WTC11 (cell line): ENCODE measurements around the gene CLIP2. TPM values are rescaled to one million over a fixed set of nuclear protein-coding genes. Genes with fewer than 3 reads are reported as not detected.

Experiments used
- ATAC-seq: fragments of 200-7000 bp; cut with Tn5 transposase; 2 replicates; pipeline ENCODE4 v1.10.0; 2021; ENCODE audit warnings: mild to moderate bottlenecking, moderate library complexity
- CTCF ChIA-PET: fragments of 300-600 bp; sonication (Branson Sonifier 250); formaldehyde crosslinking; loops from one replicate; lab custom pipeline; 2021; ENCODE audit warnings: antibody characterized with exemption; lab: Charles Lee
- POLR2A ChIA-PET: fragments of 350-600 bp; sonication (Branson Sonifier 250); formaldehyde crosslinking; loops from one replicate; lab custom pipeline; 2021; ENCODE audit warnings: antibody characterized with exemption; lab: Charles Lee
- DNase-seq: peaks from one replicate; pipeline ENCODE4 v3.0.0; 2021; ENCODE audit warnings: low spot score
- H3K27ac Mint-ChIP-seq: 2 replicates; pipeline ENCODE4 v1.8.0; 2021; ENCODE audit warnings: mixed read lengths
- H3K27me3 Mint-ChIP-seq: 2 replicates; pipeline ENCODE4 v1.8.0; 2021; ENCODE audit warnings: low read depth, mild to moderate bottlenecking, moderate library complexity, mixed read lengths
- H3K36me3 Mint-ChIP-seq: 2 replicates; pipeline ENCODE4 v1.8.0; 2021; ENCODE audit warnings: mixed read lengths
- H3K4me1 Mint-ChIP-seq: 2 replicates; pipeline ENCODE4 v1.8.0; 2022; ENCODE audit warnings: mixed read lengths
- H3K4me3 Mint-ChIP-seq: 2 replicates; pipeline ENCODE4 v1.8.0; 2021; ENCODE audit warnings: mild to moderate bottlenecking, moderate library complexity, mixed read lengths
- H3K9me3 Mint-ChIP-seq: 2 replicates; pipeline ENCODE4 v1.8.0; 2021; ENCODE audit warnings: mixed read lengths
- E2F1 ChIP-seq: sonication (generic); formaldehyde crosslinking; IDR thresholded peaks from 2 replicates; pipeline ENCODE4 v1.8.0; 2022; ENCODE audit warnings: mild to moderate bottlenecking, missing genetic modification reagents
- ESRRA ChIP-seq: sonication (generic); formaldehyde crosslinking; IDR thresholded peaks from 2 replicates; pipeline ENCODE4 v1.8.1; 2022; ENCODE audit warnings: mild to moderate bottlenecking, missing genetic modification reagents, borderline replicate concordance
- GRHL2 ChIP-seq: fragments of 250-450 bp; sonication (Bioruptor Pico); IDR thresholded peaks from 2 replicates; pipeline ENCODE4 v1.8.0; 2022; ENCODE audit warnings: mild to moderate bottlenecking, moderate library complexity; ENCODE audit not compliant: insufficient replicate concordance, severe bottlenecking
- GTF2I ChIP-seq: fragments of 250-450 bp; sonication (Bioruptor Pico); conservative IDR thresholded peaks from 2 replicates; pipeline ENCODE4 v1.4.0; 2021; ENCODE audit warnings: mild to moderate bottlenecking
- KAT7 ChIP-seq: sonication (generic); formaldehyde crosslinking; IDR thresholded peaks from 2 replicates; pipeline ENCODE4 v1.8.1; 2023; ENCODE audit warnings: missing genetic modification reagents, mild to moderate bottlenecking, borderline replicate concordance
- MXD4 ChIP-seq: fragments of 250-450 bp; sonication (Bioruptor Pico); IDR thresholded peaks from 2 replicates; pipeline ENCODE4 v1.8.0; 2021; ENCODE audit warnings: mild to moderate bottlenecking, moderate library complexity, borderline replicate concordance
- NR2C2 ChIP-seq: sonication (generic); formaldehyde crosslinking; IDR thresholded peaks from 2 replicates; pipeline ENCODE4 v1.8.0; 2022; ENCODE audit warnings: mild to moderate bottlenecking, missing genetic modification reagents
- NR3C1 ChIP-seq: sonication (generic); formaldehyde crosslinking; conservative IDR thresholded peaks from 2 replicates; pipeline ENCODE4 v1.8.1; 2023; ENCODE audit warnings: low read depth, mild to moderate bottlenecking, missing genetic modification reagents
- RELA ChIP-seq: sonication (generic); formaldehyde crosslinking; IDR thresholded peaks from 2 replicates; pipeline ENCODE4 v1.8.1; 2022; ENCODE audit warnings: missing genetic modification reagents, mild to moderate bottlenecking, borderline replicate concordance
- RORB ChIP-seq: fragments of 250-450 bp; sonication (Bioruptor Pico); IDR thresholded peaks from 2 replicates; pipeline ENCODE4 v1.9.0; 2021; ENCODE audit warnings: mild to moderate bottlenecking
- SMAD3 ChIP-seq: sonication (generic); formaldehyde crosslinking; IDR thresholded peaks from 2 replicates; pipeline ENCODE4 v1.8.0; 2022; ENCODE audit warnings: missing genetic modification reagents, mild to moderate bottlenecking, borderline replicate concordance
- TCF7 ChIP-seq: sonication (generic); formaldehyde crosslinking; IDR thresholded peaks from 2 replicates; pipeline ENCODE4 v1.8.0; 2022; ENCODE audit warnings: mild to moderate bottlenecking, low read depth, missing genetic modification reagents, moderate library complexity
- ZNF138 ChIP-seq: sonication (generic); formaldehyde crosslinking; conservative IDR thresholded peaks from 2 replicates; pipeline ENCODE4 v1.8.1; 2022; ENCODE audit warnings: mild to moderate bottlenecking, moderate library complexity, missing genetic modification reagents
- ZNF317 ChIP-seq: sonication (generic); formaldehyde crosslinking; IDR thresholded peaks from 2 replicates; pipeline ENCODE4 v1.8.1; 2023; ENCODE audit warnings: low read depth, mild to moderate bottlenecking, moderate library complexity, missing genetic modification reagents, borderline replicate concordance
- ZNF396 ChIP-seq: fragments of 250-450 bp; sonication (Bioruptor Pico); IDR thresholded peaks from 2 replicates; pipeline ENCODE4 v1.8.0; 2021; ENCODE audit warnings: mild to moderate bottlenecking, moderate library complexity, borderline replicate concordance
- ZNF416 ChIP-seq: fragments of 250-450 bp; sonication (Bioruptor Pico); IDR thresholded peaks from 2 replicates; pipeline ENCODE4 v1.9.0; 2021; ENCODE audit warnings: mild to moderate bottlenecking, inconsistent platforms
- ZNF423 ChIP-seq: fragments of 250-450 bp; sonication (Bioruptor Pico); IDR thresholded peaks from 2 replicates; pipeline ENCODE4 v2.1.2; 2022; ENCODE audit warnings: mild to moderate bottlenecking, moderate library complexity
- total RNA-seq: library from RNA; stranded (reverse); gene quantifications from 3 replicates; pipeline ENCODE4 v1.2.3, GENCODE V29; 2021
- TF ChIP-seq, protein P1 (sequence below): fragments of 250-450 bp; sonication (Bioruptor Pico); IDR thresholded peaks from 2 replicates; pipeline ENCODE4 v1.9.0; 2021; ENCODE audit warnings: moderate library complexity, mild to moderate bottlenecking, inconsistent platforms, borderline replicate concordance
- TF ChIP-seq, protein P2 (sequence below): sonication (generic); formaldehyde crosslinking; IDR thresholded peaks from 2 replicates; pipeline ENCODE4 v1.8.1; 2022; ENCODE audit warnings: mild to moderate bottlenecking, moderate library complexity, missing genetic modification reagents
- TF ChIP-seq, protein P3 (sequence below): fragments of 250-450 bp; sonication (Bioruptor Pico); IDR thresholded peaks from 2 replicates; pipeline ENCODE4 v1.8.0; 2021; ENCODE audit warnings: mild to moderate bottlenecking
- TF ChIP-seq, protein P4 (sequence below): sonication (generic); formaldehyde crosslinking; conservative IDR thresholded peaks from 2 replicates; pipeline ENCODE4 v1.8.1; 2023; ENCODE audit warnings: mild to moderate bottlenecking, low read depth, missing genetic modification reagents, moderate library complexity
- TF ChIP-seq, protein P5 (sequence below): sonication (generic); formaldehyde crosslinking; IDR thresholded peaks from 2 replicates; pipeline ENCODE4 v1.8.1; 2023; ENCODE audit warnings: mild to moderate bottlenecking, missing genetic modification reagents, borderline replicate concordance

The CLIP2 gene
- total RNA-seq, 1 experiment from 2014 or later = 48.1 TPM

DNA sequence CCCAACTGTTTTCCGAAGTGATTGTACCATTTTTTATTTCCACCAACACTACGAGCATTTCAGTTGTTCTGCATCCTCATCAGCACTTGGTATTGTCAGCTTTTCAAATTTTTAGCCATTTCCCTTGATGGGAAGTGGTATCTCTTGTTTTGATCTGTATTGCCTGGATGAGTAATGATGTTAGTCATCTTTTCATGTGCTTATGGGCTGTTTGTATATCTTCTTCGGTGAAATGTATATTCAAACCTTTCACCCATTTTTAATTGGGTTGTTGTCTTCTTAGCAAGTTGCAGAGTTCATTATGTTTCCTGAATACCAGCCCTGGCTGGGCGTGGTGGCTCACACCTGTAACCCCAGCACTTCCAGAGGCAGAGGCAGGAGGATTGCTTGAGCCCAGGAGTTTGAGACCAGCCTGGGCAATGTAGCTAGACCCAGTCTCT, 22.1 kb downstream of the CLIP2 start:
- H3K4me1 Mint-ChIP-seq = peaks cover 9% of the 10 kb centered on the region
- no peak for ATAC-seq
- POLR2A ChIA-PET = no interaction called here
- no peaks in the 10 kb centered on the region for H3K27me3 Mint-ChIP-seq
- CTCF ChIA-PET = interaction anchor here (0.7 to 2.6 kb wide), 3 partner anchors 36 to 139 kb away, joined by 3 to 11 read pairs (median 6); no protein-coding TSS in a partner anchor
- H3K9me3 Mint-ChIP-seq = no peaks in the 10 kb centered on the region
- peak overlapping the region; percentile 84; the same call in 1 of the 2 replicates for H3K27ac Mint-ChIP-seq
- H3K36me3 Mint-ChIP-seq = no peaks in the 10 kb centered on the region
- H3K4me3 Mint-ChIP-seq = no peak overlapping the region
- no peak for DNase-seq
- no peak for TF ChIP-seq SMAD3 (CRISPR knock-in tag)
- TF ChIP-seq KAT7 (CRISPR knock-in tag) = no peak
- no peak for TF ChIP-seq TCF7
- TF ChIP-seq, protein P1, sequence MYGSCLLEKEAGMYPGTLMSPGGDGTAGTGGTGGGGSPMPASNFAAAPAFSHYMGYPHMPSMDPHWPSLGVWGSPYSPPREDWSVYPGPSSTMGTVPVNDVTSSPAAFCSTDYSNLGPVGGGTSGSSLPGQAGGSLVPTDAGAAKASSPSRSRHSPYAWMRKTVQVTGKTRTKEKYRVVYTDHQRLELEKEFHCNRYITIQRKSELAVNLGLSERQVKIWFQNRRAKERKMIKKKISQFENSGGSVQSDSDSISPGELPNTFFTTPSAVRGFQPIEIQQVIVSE (CRISPR knock-in tag) = no peak
- no peak for TF ChIP-seq ESRRA
- no peak for TF ChIP-seq ZNF396
- no peak for TF ChIP-seq E2F1 (CRISPR knock-in tag)
- TF ChIP-seq ZNF416 = no peak
- no peak for TF ChIP-seq NR2C2 (CRISPR knock-in tag)
- no peak for TF ChIP-seq ZNF138 (CRISPR knock-in tag)
- TF ChIP-seq RORB = no peak
- no peak for TF ChIP-seq GTF2I

- Mint-ChIP-seq H3K4me1 (0 out of 2 replicates have a peak, but pooled peaks cover 3% of the 10 kb centered on the region), H3K36me3 (peaks cover 7% of the 10 kb centered on the region)
Observed at GRCh38 chr7:74312418-74313028, 23.3 kb downstream of the CLIP2 start.

More at GRCh38 chr7:74312418-74313028, 23.3 kb downstream of the CLIP2 start:
- H3K27ac Mint-ChIP-seq = no peak overlapping the region
- DNase-seq (no peak), ATAC-seq (no peak)
- no peaks in the 10 kb centered on the region for H3K9me3 Mint-ChIP-seq
- H3K4me3 Mint-ChIP-seq = no peak overlapping the region
- ChIA-PET POLR2A (no interaction called here), CTCF (interaction anchor here (1.0 to 2.6 kb wide), 3 partner anchors 93 to 112 kb away, joined by 3 to 11 read pairs (median 4); no protein-coding TSS in a partner anchor)
- no peaks in the 10 kb centered on the region for H3K27me3 Mint-ChIP-seq
- TF ChIP-seq, protein P2, sequence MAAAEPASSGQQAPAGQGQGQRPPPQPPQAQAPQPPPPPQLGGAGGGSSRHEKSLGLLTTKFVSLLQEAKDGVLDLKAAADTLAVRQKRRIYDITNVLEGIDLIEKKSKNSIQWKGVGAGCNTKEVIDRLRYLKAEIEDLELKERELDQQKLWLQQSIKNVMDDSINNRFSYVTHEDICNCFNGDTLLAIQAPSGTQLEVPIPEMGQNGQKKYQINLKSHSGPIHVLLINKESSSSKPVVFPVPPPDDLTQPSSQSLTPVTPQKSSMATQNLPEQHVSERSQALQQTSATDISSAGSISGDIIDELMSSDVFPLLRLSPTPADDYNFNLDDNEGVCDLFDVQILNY (CRISPR knock-in tag) = no peak
- TF ChIP-seq RELA = no peak
- TF ChIP-seq, protein P3, sequence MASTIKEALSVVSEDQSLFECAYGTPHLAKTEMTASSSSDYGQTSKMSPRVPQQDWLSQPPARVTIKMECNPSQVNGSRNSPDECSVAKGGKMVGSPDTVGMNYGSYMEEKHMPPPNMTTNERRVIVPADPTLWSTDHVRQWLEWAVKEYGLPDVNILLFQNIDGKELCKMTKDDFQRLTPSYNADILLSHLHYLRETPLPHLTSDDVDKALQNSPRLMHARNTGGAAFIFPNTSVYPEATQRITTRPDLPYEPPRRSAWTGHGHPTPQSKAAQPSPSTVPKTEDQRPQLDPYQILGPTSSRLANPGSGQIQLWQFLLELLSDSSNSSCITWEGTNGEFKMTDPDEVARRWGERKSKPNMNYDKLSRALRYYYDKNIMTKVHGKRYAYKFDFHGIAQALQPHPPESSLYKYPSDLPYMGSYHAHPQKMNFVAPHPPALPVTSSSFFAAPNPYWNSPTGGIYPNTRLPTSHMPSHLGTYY (CRISPR knock-in tag) = no peak
- no peak for TF ChIP-seq GRHL2 (CRISPR knock-in tag)
- TF ChIP-seq ZNF317 = no peak
- TF ChIP-seq, protein P4, sequence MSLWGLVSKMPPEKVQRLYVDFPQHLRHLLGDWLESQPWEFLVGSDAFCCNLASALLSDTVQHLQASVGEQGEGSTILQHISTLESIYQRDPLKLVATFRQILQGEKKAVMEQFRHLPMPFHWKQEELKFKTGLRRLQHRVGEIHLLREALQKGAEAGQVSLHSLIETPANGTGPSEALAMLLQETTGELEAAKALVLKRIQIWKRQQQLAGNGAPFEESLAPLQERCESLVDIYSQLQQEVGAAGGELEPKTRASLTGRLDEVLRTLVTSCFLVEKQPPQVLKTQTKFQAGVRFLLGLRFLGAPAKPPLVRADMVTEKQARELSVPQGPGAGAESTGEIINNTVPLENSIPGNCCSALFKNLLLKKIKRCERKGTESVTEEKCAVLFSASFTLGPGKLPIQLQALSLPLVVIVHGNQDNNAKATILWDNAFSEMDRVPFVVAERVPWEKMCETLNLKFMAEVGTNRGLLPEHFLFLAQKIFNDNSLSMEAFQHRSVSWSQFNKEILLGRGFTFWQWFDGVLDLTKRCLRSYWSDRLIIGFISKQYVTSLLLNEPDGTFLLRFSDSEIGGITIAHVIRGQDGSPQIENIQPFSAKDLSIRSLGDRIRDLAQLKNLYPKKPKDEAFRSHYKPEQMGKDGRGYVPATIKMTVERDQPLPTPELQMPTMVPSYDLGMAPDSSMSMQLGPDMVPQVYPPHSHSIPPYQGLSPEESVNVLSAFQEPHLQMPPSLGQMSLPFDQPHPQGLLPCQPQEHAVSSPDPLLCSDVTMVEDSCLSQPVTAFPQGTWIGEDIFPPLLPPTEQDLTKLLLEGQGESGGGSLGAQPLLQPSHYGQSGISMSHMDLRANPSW (CRISPR knock-in tag) = no peak
- no peak for TF ChIP-seq ESRRA
- TF ChIP-seq, protein P5, sequence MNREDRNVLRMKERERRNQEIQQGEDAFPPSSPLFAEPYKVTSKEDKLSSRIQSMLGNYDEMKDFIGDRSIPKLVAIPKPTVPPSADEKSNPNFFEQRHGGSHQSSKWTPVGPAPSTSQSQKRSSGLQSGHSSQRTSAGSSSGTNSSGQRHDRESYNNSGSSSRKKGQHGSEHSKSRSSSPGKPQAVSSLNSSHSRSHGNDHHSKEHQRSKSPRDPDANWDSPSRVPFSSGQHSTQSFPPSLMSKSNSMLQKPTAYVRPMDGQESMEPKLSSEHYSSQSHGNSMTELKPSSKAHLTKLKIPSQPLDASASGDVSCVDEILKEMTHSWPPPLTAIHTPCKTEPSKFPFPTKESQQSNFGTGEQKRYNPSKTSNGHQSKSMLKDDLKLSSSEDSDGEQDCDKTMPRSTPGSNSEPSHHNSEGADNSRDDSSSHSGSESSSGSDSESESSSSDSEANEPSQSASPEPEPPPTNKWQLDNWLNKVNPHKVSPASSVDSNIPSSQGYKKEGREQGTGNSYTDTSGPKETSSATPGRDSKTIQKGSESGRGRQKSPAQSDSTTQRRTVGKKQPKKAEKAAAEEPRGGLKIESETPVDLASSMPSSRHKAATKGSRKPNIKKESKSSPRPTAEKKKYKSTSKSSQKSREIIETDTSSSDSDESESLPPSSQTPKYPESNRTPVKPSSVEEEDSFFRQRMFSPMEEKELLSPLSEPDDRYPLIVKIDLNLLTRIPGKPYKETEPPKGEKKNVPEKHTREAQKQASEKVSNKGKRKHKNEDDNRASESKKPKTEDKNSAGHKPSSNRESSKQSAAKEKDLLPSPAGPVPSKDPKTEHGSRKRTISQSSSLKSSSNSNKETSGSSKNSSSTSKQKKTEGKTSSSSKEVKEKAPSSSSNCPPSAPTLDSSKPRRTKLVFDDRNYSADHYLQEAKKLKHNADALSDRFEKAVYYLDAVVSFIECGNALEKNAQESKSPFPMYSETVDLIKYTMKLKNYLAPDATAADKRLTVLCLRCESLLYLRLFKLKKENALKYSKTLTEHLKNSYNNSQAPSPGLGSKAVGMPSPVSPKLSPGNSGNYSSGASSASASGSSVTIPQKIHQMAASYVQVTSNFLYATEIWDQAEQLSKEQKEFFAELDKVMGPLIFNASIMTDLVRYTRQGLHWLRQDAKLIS (CRISPR knock-in tag) = no peak
- no peak for TF ChIP-seq RORB
- TF ChIP-seq ZNF423 = no peak
- no peak for TF ChIP-seq MXD4 (CRISPR knock-in tag)
- TF ChIP-seq NR3C1 (CRISPR knock-in tag) = no peak
- TF ChIP-seq NR2C2 (CRISPR knock-in tag) = no peak
- TF ChIP-seq, all 79 proteins: peak for 0
